ENCODE results near the gene TEX48.

The TEX48 gene

GRCh38 chr9:114681594-114682332, at the start of gene TEX48:
Gene TEX48 (minus strand): TSS chr9:114682192. CDS start chr9:114671723, 10,469 bp downstream.
- TF ChIP-seq, protein P1, sequence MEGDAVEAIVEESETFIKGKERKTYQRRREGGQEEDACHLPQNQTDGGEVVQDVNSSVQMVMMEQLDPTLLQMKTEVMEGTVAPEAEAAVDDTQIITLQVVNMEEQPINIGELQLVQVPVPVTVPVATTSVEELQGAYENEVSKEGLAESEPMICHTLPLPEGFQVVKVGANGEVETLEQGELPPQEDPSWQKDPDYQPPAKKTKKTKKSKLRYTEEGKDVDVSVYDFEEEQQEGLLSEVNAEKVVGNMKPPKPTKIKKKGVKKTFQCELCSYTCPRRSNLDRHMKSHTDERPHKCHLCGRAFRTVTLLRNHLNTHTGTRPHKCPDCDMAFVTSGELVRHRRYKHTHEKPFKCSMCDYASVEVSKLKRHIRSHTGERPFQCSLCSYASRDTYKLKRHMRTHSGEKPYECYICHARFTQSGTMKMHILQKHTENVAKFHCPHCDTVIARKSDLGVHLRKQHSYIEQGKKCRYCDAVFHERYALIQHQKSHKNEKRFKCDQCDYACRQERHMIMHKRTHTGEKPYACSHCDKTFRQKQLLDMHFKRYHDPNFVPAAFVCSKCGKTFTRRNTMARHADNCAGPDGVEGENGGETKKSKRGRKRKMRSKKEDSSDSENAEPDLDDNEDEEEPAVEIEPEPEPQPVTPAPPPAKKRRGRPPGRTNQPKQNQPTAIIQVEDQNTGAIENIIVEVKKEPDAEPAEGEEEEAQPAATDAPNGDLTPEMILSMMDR (IDR thresholded peaks at IDR 0.05; ENCODE audit: low read depth, low read length): peak; percentile 79
- peak; percentile 43 for DNase-seq (ENCODE audit: extremely low read depth, low read depth)

DNA sequence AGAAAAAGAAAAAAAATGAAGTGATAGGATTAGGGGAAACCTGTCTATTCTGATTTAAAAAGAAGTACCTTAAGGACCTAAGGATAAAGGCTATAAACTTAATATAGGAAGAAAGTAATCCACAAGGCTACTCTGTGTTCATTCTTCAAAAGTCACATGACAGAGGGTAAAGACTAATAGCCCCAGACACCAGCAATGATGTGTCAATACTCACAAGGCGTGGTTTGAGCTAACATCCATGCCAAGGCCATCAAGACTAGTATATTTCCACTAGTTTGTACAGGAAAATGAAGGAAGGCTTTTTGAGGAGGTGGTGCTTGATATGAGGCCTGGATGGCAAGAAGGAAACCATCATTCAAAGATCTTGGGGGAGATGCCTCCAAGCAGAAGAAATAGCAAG, 49.7 kb upstream of the TEX48 start:
- TF ChIP-seq, protein P1 (IDR thresholded peaks at IDR 0.05; ENCODE audit: low read depth, low read length): no peak
- no peak for DNase-seq (ENCODE audit: extremely low read depth, low read depth)

- TF ChIP-seq, protein P1 (IDR thresholded peaks at IDR 0.05; ENCODE audit: low read depth, low read length): no peak
These were observed 47.7 kb upstream of the TEX48 start for GRCh38 chr9:114729706-114730105.

DNA sequence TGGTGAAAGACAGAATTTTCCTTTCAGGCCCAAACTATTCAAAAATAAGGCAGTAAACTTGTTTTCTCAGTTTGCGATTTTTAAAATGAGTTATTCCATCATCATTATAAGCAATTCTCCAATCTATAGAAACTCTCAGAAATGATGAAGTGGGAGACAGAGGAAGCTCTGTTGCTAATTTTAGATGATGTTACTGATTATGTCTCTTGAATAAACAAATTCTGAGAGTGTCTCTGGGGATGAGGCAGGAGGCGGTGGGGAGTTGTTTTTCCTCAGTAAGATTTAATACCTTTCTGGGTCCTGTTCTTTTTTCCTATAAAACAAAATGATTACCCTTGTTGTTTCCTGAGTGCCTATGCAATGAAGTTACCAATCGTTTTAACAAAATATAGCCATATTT, 43.9 kb upstream of the TEX48 start:
- DNase-seq (ENCODE audit: extremely low read depth, low read depth): no peak
- TF ChIP-seq, protein P1 (IDR thresholded peaks at IDR 0.05; ENCODE audit: low read depth, low read length): no peak

More at GRCh38 chr9:114729706-114730105, 47.7 kb upstream of the TEX48 start:
- no peak for DNase-seq (ENCODE audit: extremely low read depth, low read depth)

DNA sequence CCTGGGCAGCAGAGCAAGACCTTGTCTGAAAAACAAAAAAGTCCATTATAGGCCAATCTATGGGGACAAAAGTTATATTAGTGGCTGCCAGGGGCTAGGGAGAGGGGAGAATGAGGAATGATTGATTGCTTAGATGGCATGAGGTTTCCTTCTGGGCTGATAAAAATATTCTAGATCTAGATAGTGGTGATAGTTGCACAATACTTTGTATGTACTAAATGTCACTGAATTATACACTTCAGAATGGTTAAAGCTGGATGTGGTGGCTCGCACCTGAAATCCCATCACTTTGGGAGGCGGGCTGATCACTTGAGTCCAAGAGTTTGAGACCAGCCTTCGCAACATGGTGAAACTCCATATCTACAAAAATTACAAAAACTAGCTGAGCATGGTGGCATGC, 42.8 kb upstream of the TEX48 start:
- TF ChIP-seq, protein P1 (IDR thresholded peaks at IDR 0.05; ENCODE audit: low read depth, low read length): no peak
- no peak for DNase-seq (ENCODE audit: extremely low read depth, low read depth)

DNA sequence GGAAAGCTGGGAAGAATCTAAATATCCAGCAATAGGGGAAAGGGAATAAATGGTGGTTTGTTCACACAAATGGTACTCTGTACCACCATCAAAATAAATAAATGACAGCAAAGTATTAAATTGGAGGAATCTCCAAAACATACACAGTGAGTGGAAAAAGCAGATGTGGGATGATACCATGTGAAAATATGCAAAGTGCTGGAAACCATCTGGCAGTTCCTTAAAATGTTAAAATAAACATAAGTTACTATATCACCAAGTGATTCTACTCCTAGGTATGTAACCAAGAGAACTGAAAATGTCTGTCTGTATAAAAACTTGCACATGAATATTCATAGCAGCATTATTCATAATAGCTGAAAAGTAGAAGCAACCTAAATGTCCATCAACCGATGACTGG, 41.9 kb upstream of the TEX48 start:
- TF ChIP-seq, protein P1 (IDR thresholded peaks at IDR 0.05; ENCODE audit: low read depth, low read length): no peak
- DNase-seq (ENCODE audit: extremely low read depth, low read depth): no peak

DNA sequence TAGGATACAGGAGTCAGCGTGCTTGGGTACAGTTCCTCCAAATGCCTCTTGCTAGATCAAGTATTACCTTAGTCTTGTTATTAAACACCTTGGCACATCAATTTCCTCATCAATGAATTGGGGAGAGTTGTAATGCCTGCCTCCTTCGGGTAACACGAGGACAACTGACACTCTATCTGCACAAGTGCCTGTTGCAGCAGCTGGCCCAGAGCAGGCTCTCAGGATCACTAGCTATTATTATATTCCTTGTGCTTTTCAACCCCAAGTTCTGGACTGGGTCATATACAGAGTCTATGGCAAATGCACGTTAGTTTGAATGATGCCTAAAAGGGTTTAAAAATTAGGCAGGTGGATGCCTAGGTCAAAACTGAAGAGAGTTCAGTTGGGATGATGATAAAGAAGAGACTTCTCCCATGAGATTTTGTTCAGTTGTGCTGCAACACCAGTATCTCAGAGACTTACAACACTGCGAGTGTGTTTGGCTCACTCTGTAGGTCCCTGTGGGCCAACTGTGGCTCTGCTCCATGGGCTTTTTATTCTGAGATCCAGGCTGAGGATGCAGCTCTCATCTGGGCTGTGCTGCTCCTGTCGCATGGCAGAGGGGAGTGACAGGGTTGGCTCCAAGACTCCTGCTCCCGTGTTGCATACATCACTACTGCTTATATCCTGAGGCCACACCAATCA, 41.1 kb upstream of the TEX48 start:
- TF ChIP-seq, protein P1 (IDR thresholded peaks at IDR 0.05; ENCODE audit: low read depth, low read length): no peak
- no peak for DNase-seq (ENCODE audit: extremely low read depth, low read depth)

Measured in AG09319 (cell line).